Measurements from ENCODE around the gene ZNF618. TPM values are rescaled to one million over a fixed set of nuclear protein-coding genes. Genes with fewer than 3 reads are reported as not detected.

ZNF618 gene
- polyA plus RNA-seq, 3 donors: 0.53 to 1.9 (median 0.78) TPM

DNA sequence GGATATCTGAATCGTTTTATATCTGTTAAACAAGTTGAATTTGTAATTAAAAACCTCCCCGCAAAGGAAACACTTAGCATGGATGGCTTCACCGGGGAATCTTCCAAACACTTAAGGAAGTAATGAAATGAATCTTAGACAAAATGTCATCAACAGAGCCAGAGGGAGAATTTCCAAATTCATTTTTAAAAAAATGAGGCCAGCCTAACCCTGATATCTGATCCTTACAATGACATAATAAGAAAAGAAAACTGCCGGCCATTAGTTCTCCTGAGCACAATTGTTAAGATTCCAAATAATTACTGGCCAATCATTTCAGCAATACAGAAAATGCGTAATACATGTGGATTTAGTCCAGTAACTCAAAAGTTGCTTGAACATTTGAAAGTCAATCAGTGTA lies 229.1 kb downstream of the ZNF618 start:
- no peaks in the 10 kb centered on the region for H4K20me1 ChIP-seq (ENCODE audit: insufficient read depth, low read length)
- no CpG with 5 or more reads among the region's 5 CpGs for WGBS (ENCODE audit: insufficient coverage)
- no peak overlapping the region for H3K4me2 ChIP-seq (replicated peaks; ENCODE audit: extremely low read depth, low read length, poor library complexity, severe bottlenecking)
- H3K27ac ChIP-seq (ENCODE audit: low read depth in 1 of 2, low read length in 2 of 2): no peak overlapping the region
- Mint-ChIP-seq H3K4me3 (no peak overlapping the region), H3K4me1 (no peaks in the 10 kb centered on the region), H3K36me3 (no peaks in the 10 kb centered on the region), H3K27me3 (ENCODE audit: low read depth in 3 of 3) (peaks cover 6 to 35% (median 21%) of the 10 kb centered on the region in 3 donors), H3K9me3 (peaks cover 4 to 19% (median 12%) of the 10 kb centered on the region in 7 donors), H3K27ac (no peak overlapping the region)
- H3K9ac ChIP-seq (ENCODE audit: insufficient read depth, low read length, poor library complexity, severe bottlenecking): no peak overlapping the region
- H3K27me3 ChIP-seq (ENCODE audit: control insufficient read depth in 2 of 2, insufficient read depth in 2 of 2, low read length in 2 of 2): peaks cover 0 to 11% of the 10 kb centered on the region in 2 donors
- no peak overlapping the region for H2AFZ ChIP-seq (ENCODE audit: insufficient read depth, low read depth, low read length, poor library complexity, severe bottlenecking)
- H3K36me3 ChIP-seq (replicated peaks in 1 of 2; ENCODE audit: control insufficient read depth in 1 of 2, insufficient read depth in 2 of 2, low read length in 2 of 2): no peaks in the 10 kb centered on the region
- TF ChIP-seq, protein P1, sequence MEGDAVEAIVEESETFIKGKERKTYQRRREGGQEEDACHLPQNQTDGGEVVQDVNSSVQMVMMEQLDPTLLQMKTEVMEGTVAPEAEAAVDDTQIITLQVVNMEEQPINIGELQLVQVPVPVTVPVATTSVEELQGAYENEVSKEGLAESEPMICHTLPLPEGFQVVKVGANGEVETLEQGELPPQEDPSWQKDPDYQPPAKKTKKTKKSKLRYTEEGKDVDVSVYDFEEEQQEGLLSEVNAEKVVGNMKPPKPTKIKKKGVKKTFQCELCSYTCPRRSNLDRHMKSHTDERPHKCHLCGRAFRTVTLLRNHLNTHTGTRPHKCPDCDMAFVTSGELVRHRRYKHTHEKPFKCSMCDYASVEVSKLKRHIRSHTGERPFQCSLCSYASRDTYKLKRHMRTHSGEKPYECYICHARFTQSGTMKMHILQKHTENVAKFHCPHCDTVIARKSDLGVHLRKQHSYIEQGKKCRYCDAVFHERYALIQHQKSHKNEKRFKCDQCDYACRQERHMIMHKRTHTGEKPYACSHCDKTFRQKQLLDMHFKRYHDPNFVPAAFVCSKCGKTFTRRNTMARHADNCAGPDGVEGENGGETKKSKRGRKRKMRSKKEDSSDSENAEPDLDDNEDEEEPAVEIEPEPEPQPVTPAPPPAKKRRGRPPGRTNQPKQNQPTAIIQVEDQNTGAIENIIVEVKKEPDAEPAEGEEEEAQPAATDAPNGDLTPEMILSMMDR (IDR thresholded peaks at IDR 0.05): no peak
- intact Hi-C loops (cut with micrococcal nuclease): loop anchor here in 1 of 2 donors (5.0 kb wide), 1 partner anchor 187 kb away; no protein-coding TSS in a partner anchor
- no peaks in the 10 kb centered on the region for H3K79me2 ChIP-seq (ENCODE audit: insufficient read depth, low read length)
- H3K4me1 ChIP-seq (ENCODE audit: control insufficient read depth in 1 of 2, insufficient read depth in 2 of 2, low read length in 2 of 2): no peaks in the 10 kb centered on the region
- no peak overlapping the region for H3K4me3 ChIP-seq (replicated peaks in 1 of 3; ENCODE audit: low read depth in 2 of 3, low read length in 3 of 3)
- H3K9me3 ChIP-seq (replicated peaks in 1 of 2; ENCODE audit: control insufficient read depth in 1 of 2, insufficient read depth in 1 of 2, low read length in 2 of 2): peaks cover 0 to 5% of the 10 kb centered on the region in 2 donors
- no peak for DNase-seq

Other genes starting within 250 kb of the ZNF618 start
- gene AMBP, start 202.0 kb downstream of the ZNF618 start, polyA plus RNA-seq: not detected
- not detected for gene KIF12, start 223.0 kb downstream of the ZNF618 start, polyA plus RNA-seq

All from CD14-positive monocyte (primary cell).